SK-N-MC (cell line): Measurements from ENCODE around the gene FBXL17.

Source experiments
- EZH2 ChIP-seq: fragments of 200-600 bp; sonication (generic); IDR thresholded peaks from one replicate; pipeline ENCODE4 v1.6.1; 2017; ENCODE audit warnings: antibody characterized with exemption
- FOXP2 ChIP-seq: optimal IDR thresholded peaks from 2 replicates; pipeline ENCODE3; 2011; ENCODE audit warnings: mild to moderate bottlenecking, moderate library complexity; ENCODE audit not compliant: insufficient read depth; ENCODE audit errors: extremely low read length, control extremely low read depth
- POLR2AphosphoS5 ChIP-seq: IDR thresholded peaks from 2 replicates; pipeline ENCODE4 v1.6.1; 2012; ENCODE audit warnings: mild to moderate bottlenecking, low read depth, low read length, borderline replicate concordance

DNA sequence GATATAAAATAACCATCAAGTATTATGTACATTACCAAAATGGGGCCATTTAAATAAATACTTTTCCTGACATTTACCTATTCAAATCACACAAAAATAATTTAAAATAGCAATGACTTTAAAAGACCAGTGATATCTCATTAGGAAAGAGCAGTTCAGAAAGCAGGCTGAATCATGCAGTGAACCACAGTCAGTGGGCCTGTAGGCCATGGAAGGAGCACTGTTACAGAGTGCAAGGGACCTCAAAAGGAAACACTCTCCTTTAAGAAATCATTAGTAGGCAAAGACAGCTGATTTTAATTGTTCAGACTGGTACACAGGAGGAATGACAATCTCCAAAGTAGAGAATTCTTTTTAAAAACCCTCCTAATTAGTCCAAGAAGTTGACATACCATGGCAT is 427.6 kb downstream of the FBXL17 start:
- TF ChIP-seq EZH2 (no peak), POLR2AphosphoS5 (no peak), FOXP2 (no peak)
